Measurements from ENCODE around the gene HOXB5.
A peak's percentile ranks its signal among the peaks of the same experiment; 100 is the strongest.

The HOXB5 gene

DNA sequence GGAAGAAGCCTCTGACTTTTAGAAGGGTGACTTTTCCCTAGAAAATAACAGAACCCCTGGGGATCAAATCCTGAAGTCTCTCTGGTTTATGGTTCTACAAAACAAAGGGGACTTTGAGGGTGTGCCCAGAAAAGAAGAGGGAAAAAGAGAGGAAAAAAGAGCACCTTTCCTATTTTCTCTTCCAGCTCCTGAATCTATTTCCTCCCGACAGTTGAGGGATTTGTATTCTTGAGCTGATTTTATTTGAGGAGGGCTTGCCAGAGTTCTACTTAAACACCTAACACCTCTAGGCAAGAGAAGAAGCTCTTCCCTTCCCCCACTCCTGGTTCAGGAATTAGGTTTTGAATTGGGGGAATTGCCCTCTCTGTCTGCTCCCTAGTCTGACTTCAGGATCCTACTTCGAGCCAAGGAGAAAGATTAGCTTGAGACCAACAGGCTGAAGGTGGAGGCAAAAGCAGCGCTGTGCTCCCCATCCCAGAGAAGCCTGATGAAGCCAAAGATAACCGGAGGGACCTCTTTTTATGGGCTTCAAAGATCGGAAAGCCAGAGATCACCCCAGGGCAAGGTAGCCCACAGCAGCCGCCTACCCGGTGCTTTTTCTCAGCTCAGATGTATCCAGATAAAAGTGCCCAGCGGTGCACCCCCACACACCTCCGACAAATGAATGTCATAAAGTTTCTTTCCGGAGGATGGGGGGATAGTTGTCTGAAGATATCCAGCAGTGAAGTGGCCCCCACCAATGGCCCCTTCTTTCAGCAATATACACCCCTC is 4.3 kb downstream of the HOXB5 start:
- no peak for ATAC-seq

DNA sequence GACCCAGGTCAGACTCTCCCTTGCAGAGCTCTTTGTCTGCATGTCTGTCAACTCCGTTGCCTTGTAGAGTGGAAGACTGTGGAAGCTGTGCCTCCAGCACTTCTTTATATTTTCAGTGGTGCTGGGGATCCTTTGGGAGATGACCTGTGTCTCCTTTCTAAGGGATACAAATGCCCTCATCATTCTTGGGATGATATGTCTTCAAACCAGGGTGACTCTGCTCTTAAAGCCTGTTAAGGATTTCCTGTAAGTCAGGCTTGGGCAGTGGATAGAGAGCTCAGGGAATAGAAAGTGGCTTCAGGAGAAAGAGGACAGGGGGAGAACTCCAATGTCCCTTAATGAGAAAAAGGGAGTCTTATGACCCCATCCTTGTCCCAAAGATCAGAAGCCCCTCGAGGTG is 5.1 kb downstream of the HOXB5 start:
- ATAC-seq: no peak

DNA sequence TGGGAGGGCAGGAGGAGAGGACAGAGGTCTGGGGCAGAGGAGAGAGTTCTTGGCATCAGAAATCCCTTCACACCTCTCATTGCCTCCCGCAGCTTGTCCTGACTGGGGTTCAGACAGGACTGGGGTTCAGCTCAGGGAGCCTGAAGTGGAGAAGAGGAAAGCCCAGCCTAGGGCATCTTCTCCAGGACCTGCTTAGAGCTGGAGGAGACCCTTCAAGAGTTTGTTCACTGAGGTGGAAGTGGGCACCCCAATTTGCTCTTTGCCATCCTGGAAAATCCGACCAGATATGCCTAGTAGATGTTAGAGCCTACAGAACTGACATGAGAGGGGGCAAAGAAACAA is 5.5 kb downstream of the HOXB5 start:
- ATAC-seq: no peak

DNA sequence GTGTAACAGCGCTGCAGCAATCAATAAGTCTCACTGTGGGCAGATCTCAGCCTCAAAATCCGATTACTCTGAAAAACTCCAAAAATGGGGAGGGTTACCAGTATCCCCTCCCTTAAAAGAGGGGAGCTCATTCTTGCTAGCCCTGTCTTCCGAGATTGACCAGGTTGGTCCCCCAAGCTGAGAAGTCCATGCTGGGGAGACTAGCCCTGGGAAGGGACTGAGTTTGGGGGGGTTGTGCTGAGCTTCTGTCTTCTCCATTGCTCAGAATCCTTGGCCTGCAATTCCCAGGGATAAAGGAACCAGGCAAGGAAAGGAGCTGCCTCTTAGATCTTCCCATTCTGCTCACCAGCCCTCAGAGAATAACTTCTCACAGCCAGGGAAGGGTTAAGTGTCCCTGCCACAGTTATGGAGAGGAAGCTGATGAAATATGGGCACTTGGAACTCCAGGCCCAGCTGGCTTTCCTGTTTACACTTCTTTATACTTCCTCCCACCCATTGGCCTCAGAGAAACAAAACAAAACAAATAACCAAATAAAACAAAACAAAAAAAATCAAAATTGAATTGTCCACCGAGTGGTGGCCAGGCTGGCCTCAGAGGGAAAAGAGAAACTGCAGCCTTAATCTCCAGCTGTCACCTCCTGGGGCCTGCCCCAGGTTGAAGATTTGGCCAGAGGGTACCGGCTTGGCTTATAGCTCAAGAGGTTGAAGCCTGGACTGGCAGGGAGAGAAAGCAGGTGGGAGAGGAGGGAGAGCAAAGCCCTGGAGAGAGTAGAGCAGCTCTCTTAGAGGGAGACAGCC is 6.1 kb downstream of the HOXB5 start:
- ATAC-seq: no peak

DNA sequence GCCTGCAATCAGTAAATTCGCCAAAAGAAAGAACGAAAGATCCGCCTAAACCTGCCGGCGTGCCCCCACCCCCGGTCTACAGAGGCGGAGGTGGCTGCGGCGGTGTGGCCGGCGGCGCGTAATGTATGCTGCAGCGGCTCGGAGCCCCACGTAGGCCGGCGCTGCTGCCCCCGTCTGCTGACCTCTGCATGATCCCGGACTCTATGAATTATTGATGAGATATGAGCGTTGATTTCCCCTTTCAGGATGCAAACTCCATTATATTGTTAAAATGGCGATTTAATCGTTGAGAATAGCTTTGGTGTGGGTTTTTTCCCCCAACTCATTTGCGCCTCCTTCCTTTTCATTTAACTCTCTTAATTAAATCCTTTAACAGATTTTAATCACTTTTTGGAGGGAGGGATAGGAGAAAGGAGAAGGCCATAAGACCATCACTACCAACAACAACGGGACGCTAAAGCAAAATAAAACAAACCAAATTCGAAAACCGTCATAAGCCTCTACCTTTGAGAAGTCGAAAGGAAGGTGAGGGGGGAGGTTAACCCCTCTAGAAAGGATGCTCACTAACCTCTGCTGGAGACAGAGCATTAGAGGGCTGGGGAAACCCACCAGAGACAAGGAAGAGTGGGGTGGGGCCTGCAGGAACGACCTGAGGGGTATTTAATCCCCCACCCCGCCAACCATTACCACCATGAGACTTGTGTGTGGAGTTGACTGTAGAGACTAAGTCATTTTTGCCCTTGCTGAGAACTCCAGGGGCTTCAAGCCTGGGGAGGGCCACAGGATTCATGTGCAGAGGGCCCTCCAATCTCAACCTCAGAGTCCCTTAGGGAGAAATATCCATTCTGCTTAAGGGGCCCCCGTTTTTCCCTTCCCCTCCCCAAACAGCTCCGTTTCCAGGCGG is 7.0 kb downstream of the HOXB5 start:
- ATAC-seq: no peak

DNA sequence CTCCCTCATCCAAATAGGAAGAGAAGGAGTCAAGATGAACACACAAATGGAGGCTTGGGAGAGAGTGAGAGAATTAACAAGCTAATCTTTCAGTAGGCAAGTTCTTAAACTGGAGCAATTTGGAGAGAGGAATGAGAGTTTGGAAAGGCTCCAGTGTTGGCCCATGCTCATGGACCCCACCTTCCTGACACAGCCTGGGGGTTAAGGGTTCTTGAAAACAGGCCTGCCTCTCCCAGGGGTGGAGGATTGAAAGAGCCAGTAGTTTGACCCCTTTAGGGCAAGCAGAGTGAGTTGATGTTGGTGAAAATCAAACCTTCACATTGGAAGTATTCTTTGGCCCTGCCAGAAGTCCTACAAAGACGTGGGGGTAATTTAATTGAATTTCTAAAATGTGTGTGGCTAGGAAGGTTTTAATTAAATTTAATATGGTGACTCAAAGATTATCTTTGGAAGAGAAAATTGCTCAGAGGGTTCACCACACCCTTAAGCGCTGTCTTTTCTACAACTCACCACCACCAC is 9.3 kb downstream of the HOXB5 start:
- no peak for ATAC-seq

DNA sequence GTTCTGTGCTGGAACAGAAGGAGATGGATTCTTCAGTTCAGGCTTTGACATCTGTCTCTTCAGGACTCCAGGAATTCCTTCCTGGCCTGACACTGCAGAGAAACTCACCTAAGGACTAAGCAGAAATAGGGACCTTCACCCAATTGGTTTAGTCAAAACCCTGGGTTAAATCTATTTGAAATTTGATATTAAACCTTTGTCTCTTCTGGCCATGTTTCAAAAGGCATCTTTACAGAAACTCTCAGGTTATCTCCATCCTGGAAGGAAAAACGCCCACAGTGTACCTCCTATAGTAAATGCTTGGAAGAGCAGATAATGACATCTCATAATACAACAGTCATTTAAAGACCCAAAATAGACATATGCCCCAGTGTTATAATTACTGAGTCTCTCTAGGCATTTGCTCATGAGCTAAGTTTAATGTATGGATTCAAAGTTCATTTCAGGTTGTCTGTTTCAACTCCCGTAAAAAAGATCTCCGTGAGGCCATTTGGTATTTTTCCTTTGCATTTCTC is 9.8 kb downstream of the HOXB5 start:
- no peak for ATAC-seq

DNA sequence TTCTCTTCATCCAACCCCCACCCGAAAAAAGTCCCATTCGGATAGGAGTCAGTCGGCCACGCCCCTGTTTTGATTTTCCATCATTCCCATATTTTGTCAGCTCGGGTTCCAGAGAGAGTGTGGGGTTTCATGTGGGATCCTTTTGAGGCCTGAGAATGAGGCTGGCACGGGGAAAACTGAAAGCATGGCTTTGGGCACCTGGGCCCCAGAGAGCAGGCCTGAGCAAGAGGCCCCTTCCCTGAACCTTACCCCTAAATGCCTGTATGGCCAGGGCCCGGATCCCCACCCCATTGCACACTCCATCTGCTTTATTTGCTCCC is 10.9 kb downstream of the HOXB5 start:
- ATAC-seq: no peak

DNA sequence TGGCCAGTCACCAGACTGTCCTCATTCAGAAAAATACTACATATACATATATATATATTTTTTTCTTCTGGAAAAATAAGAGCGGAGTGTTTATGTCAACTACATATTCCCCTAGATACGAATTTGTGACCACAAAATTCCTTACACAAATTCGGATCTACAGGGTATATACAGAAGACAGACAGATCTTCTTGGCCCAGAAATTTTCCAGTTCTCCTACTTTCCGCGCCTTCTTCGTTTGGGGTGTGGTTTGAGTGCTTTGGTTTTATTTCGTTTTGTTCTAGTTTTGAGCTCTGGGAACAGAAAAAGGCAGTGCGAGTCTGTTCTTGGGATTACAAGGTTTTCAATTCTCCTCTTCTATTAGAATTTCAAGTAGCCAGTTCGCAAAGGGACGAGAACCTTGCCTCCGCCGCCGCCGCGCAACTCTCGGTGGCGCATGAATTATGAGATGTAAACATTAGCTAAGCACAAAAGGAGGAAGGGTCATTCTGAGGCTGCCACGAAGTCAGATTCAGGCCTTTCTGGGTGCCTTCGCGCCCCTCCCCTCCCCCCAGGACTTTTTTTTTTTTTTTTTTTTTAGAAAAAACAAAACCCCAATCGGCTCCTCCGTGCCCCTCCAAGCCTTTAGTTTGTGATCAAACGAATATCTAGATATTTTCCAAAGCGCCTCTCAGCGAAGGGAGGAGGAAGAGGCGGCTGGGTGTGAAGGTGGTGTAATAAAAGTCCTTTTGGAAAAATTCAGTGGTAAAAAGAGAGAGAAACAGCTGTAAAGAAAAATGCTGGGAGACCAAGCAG is 13.6 kb downstream of the HOXB5 start:
- ATAC-seq: no peak

DNA sequence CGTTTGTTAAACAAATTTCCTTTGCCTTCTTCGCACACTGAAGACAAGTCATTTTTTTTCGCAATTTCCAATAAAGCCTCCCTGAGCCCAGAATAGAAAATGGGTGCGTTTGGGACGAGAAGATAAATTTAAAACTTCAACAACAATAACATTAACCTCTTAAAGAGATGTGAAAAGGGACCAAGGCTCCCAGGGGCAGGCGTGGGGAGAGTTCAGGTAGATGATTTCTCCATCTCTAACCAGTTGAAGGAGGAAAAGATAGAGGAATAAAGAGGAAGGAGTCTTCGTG is 14.2 kb downstream of the HOXB5 start:
- no peak for ATAC-seq

DNA sequence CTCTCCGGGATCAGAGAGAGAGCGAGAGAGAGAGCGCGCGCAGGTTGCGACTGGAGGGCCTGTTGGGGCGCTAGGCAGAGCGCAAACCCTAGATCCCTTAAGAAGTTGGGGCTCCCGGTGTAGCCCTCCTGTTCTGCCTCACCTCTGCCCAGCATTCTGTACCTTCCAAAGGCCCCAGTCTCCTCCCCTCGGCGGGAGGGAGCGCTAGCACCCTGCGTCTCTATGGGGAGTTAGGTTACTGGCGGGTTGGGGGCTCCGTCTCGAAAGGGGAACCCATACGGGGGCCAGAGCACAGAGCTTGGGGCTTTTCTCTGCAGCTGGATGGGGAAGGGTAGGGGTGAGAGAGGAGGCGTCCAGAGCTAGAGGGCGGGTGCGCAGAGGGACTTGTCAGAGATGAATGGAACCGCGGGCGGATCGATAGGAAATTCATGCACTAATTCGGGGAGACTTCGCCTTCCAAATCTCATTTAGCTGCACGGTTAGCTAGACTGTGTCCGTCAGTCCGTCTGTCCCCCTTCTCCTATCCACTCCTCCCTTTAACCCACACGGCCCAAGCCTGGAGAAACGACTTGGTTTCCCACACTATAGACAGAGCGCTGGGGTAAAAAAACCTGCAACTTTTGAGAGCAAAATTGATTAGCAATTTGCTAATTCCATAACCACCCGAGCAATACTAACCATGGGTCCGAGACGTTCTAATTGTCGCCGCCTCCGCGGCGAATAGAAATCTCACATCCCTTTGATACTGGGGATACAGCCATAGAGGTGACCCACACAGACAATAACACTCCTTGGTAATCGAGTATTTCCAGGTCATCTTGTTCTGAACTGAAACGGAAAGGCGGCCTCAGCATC is 14.7 kb downstream of the HOXB5 start:
- peak; percentile 42 to 49 for ATAC-seq

DNA sequence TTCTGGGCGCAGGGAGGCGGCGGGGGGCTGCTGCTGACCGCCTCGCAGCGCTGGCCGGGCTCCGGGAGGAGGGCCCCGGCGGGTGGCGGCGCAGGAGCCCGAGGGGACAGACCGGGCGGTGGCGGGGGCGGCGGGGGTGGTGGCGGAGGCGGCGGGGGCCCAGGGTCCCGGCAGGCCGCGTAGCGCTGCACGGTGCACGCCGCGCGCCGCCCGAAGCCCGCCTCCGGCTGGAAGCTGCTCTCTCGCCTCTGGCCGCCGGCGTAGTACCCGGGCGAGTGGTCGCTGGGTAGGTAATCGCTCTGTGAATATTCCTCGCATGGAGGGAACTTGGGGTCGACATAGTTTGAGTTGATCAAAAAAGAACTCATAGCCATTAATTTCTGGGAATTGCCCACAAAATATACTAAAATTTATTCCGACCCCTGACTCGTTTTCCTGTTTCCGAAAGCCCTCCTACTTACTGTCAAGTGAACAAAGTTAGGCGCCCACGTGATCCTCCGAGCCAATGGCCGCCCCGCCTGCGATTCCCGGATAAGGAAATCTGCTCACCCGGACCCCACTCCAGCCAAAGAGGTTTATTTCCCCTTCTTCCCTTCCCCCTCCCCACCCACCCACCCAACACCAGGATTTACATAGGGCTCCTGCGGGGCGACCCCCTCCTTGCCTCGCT is 15.5 kb downstream of the HOXB5 start, which contains the start of gene HOXB4:
Gene HOXB4 (minus strand): TSS at position 405 of the 670 bp plus-strand sequence. CDS start 31 bp downstream, at position 374.
- ATAC-seq: peak; percentile 66 to 68

DNA sequence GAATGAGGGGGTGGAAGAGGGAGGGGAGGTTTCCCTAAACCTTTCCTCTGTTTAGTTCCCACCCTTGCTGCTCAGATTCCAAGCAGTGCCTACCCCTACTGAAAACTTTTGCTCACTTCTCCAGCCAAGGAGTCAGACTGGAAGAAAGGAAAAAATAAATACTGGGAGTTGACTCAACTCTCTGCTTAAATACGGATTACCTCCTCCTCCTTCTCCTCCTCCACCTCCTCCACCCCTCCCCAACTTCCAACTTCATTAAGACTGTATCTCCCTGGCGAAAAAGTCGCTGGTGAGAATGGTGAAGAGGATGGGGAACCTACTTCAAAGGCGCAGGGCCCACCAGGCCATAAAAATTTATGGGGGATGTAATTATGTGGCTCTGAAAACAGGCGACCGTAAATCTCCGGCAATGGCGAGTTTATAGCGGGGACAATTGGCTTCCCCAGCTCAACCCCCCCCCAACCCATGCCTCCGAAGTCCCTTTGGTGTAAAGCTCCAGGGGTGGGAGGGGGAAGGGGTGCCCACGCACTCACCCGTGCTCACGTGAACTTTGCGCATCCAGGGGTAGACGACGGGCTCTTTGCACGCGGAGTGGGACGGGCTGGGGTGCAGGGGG is 16.1 kb downstream of the HOXB5 start:
- ATAC-seq: peak in 1 of 2 donors; percentile 14

DNA sequence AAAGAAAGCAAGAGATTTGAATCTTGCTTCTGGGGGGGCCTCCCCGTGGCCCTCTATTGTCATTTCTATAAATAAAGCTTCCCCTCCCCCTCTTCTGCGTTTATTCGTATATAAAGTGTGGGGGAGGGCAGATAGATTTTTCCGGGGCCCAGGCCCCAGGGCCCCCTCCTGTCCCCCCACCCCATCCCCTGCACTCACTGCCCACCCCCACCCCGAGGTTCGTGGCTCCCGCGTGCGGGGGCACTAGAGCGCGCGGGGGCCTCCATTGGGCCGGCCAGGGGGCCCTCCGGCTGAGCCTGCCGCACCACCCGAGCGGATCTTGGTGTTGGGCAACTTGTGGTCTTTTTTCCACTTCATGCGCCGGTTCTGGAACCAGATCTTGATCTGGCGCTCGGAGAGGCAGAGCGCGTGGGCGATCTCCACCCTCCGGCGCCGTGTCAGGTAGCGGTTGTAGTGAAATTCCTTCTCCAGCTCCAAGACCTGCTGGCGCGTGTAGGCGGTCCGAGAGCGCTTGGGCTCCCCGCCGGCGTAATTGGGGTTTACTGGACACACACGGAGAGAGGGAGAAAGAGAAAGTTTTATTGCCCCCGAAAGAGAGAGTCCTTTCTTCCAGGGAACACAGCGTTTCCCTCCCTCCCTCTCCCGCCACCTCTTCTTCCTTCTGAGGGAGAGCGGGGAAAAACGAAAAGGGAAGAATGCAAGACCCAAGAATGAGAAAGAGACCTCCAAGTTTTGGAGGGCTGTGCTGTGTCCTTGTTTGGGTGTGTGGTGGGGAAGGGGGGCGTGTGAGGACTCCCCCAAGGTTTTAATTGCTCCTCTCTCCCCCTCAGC is 16.9 kb downstream of the HOXB5 start:
- no peak for ATAC-seq

DNA sequence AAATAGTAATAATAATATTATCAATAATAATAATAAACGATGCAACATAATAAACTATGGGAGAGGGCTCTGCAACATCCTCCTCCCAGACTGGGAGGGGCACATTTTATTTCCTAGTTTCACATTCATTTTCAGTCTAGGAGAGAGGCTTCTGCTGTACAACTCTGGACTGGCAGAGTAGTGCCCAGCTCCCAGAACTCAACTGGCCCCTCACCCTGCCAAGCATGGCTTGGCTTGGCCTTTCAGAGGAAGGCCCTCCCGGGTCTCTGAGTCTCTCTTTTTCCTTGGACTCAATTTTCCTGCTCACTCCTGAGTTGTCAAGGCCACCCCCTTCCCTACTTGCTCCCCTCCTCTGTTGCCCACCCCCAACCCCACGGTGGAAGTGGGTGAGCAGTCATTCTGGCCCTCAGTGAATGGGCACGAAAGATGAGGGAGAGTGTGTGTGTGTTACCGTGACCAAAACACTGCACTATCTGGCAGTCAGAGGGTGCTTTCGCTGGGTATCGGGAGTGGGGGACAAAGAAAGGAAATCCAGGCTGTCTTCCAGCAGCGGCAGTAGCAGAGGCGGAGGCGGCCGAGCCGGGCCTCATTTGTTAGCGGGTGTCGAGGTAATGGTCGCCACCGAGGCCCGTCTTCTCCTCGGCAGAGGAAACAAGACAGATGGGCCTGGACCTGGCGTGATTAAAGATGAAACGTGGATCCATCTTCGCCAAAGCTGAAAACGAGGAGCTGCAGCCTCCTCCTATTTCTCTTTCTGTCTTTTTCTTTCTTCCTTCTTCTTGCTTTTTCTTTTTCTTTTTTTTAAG is 17.7 kb downstream of the HOXB5 start:
- no peak for ATAC-seq

DNA sequence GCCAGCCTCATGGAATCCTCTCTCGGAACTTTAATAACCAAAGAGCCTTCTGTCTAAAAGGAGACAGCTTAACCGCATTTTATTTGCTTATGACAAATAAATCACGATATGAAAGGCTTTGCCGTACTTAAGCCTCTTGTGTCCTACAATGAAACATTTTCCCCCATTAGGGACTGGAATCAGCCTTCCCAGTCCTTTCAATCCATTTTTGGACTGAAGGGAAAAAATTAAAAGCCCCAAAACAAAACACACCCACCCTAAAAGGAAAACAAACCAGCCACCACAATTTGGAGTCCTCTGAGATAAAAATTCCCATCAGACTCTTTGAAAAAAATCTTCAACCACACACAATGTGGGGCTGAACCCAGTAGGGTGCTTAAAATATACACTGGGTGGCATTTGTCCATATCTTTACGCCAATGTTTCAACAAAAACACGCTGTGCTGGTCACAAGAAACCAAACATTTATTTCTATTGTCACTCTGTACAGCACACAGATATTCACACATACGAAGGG is 18.5 kb downstream of the HOXB5 start:
- ATAC-seq: no peak

DNA sequence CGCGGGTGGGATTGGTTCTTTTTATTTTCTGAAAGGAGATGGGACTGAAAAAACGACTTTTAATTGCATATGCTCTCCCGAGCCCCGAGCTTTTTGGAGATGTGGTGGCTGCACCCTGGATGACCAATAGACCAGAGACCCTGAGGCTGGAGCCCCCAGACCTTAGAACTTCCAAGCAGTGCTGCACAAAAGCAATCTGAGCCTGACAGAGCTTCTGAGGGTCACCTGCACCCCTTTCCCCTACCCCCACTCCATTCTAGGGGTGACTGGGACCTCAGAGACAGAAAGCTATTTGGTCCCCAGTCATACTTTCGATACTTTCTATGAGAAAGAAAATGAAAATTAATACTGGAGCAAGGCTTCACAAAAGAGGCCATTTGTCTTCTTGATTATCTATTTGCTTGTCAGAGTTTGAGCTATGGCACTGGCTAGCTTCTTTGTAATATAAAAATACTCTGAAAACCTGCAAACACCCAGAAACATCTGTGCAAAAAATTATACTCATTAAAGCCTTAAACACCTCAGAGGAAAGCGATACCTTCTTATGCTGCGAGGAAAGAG is 19.0 kb downstream of the HOXB5 start:
- no peak for ATAC-seq

Data from activated CD4-positive, CD25-positive, alpha-beta regulatory T cell treated with anti-CD3 and anti-CD28 coated beads, Interleukin-2, amount 50 U/mL, for 24 hours (primary cell).